Astrocyte of the cerebellum (primary cell): ENCODE data around the gene CCDC106.

Experiments used
- DNase-seq: peaks from one replicate; pipeline ENCODE4 v3.0.0-alpha.2; 2011; ENCODE audit warnings: low read depth
- H3K4me3 ChIP-seq: 2 replicates; pipeline ENCODE4 v1.5.1; 2011; ENCODE audit warnings: mild to moderate bottlenecking, low read depth, low read length, moderate library complexity
- CTCF ChIP-seq: IDR thresholded peaks from 2 replicates; pipeline ENCODE4 v1.5.1; 2012; ENCODE audit warnings: low read length, low read depth, moderate library complexity, mild to moderate bottlenecking; ENCODE audit errors: missing control alignments
- in situ Hi-C: cut with HindIII; loops from 2 replicates; pipeline ENCODE4 v1.10.0; 2017; ENCODE audit warnings: low sequenced_read_pairs

The CCDC106 gene

GRCh38 chr19:55686311-55687050 is 38.5 kb downstream of the CCDC106 start:
- H3K4me3 ChIP-seq = no peak overlapping the region
- in situ Hi-C loops = no loop called here

DNA sequence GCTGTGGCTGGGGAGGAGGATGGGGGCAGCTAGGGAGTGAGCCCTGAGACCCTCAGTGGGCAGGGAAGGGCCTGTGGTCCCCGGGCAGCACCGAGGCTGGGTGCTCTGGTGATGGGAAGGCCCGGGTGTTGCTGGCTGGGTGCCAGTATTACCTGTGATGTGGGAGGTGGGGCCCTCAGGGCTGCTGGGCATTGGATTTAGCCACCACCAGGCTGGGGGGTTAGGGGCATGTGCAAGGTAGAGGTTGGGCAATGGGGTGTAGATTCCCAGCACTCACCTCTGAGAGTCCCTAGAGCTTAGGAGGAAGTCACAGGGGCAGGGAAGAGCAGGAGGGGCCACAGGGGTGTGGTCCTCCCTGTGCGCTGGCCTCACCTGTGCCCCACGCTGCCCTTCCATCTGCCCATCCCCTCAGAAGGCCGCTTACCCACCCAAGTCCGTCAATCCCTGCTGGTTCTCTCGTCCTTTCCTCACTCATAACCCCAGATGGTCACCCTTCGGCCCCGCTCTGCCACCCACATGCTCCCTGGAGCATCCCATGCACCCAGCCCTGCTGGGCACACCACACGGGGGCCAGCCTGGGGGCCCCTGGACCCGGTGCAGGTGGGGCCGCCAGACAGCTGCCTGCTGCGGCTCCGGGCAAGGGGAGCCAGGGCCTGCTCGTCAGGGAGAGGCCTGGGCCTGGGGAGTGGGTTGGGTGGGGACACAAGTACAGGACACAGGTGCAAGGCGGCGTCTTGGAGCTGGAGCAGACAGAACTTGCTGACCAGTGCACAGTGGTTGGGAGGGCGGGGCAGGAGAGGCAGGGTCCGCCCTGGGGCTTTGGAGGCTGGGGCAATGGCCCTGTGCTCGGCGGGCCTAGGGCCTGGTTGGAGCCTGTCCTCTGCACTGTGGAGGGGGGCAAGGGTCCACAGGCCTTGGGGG is 39.5 kb downstream of the CCDC106 start:
- no peak overlapping the region for H3K4me3 ChIP-seq
- no peak for TF ChIP-seq CTCF
- no peak for DNase-seq
- in situ Hi-C loops = no loop called here

More at GRCh38 chr19:55686311-55687050, 38.5 kb downstream of the CCDC106 start:
- TF ChIP-seq CTCF = no peak
- no peak for DNase-seq

- in situ Hi-C loops = no loop called here
- no peak for TF ChIP-seq CTCF
- H3K4me3 ChIP-seq = no peak overlapping the region
- no peak for DNase-seq
Observed at GRCh38 chr19:55688422-55689218, 40.6 kb downstream of the CCDC106 start.

- DNase-seq = no peak
- TF ChIP-seq CTCF = no peak
- in situ Hi-C loops = no loop called here
- H3K4me3 ChIP-seq = no peak overlapping the region
Observed at GRCh38 chr19:55689411-55690108, 41.5 kb downstream of the CCDC106 start.

GRCh38 chr19:55690109-55690768 is 42.2 kb downstream of the CCDC106 start:
- no peak for TF ChIP-seq CTCF
- H3K4me3 ChIP-seq = no peak overlapping the region
- in situ Hi-C loops = no loop called here
- DNase-seq = no peak
